PC-9 (cell line): ENCODE measurements around the gene BEST2.
"Not testable (repeated sequence)": the region's sequence is repeated elsewhere in the genome, so short reads cannot be mapped to it uniquely, and the experiment has no call there.

Experiments used
- CTCF ChIP-seq: fragments of 200-600 bp; sonication (generic); conservative IDR thresholded peaks from 2 replicates; pipeline ENCODE4 v1.6.1; 2017; ENCODE audit warnings: mixed run types, antibody characterized with exemption, mild to moderate bottlenecking, moderate library complexity
- EZH2 ChIP-seq: fragments of 200-600 bp; sonication (generic); IDR thresholded peaks from 2 replicates; pipeline ENCODE4 v1.8.0; 2017; ENCODE audit warnings: antibody characterized with exemption, low read depth

GRCh38 chr19:12797607-12798006 lies 46.0 kb downstream of the BEST2 start:
- TF ChIP-seq CTCF, EZH2: not testable (repeated sequence)
